ENCODE measurements around the gene SLC66A2. TPM values are rescaled to one million over a fixed set of nuclear protein-coding genes. Genes with fewer than 3 reads are reported as not detected.
A peak's percentile ranks its signal among the peaks of the same experiment; 100 is the strongest.
"Not testable (repeated sequence)": the region's sequence is repeated elsewhere in the genome, so short reads cannot be mapped to it uniquely, and the experiment has no call there.

Gene SLC66A2
- 41.4 and 56.9 TPM in 2 replicates for polyA plus RNA-seq (2014; cell fraction: cytosol; rRNA removed)
- 48.1 and 51.9 TPM in 2 replicates for polyA plus RNA-seq (2014; cell fraction: nucleus; rRNA removed)

DNA sequence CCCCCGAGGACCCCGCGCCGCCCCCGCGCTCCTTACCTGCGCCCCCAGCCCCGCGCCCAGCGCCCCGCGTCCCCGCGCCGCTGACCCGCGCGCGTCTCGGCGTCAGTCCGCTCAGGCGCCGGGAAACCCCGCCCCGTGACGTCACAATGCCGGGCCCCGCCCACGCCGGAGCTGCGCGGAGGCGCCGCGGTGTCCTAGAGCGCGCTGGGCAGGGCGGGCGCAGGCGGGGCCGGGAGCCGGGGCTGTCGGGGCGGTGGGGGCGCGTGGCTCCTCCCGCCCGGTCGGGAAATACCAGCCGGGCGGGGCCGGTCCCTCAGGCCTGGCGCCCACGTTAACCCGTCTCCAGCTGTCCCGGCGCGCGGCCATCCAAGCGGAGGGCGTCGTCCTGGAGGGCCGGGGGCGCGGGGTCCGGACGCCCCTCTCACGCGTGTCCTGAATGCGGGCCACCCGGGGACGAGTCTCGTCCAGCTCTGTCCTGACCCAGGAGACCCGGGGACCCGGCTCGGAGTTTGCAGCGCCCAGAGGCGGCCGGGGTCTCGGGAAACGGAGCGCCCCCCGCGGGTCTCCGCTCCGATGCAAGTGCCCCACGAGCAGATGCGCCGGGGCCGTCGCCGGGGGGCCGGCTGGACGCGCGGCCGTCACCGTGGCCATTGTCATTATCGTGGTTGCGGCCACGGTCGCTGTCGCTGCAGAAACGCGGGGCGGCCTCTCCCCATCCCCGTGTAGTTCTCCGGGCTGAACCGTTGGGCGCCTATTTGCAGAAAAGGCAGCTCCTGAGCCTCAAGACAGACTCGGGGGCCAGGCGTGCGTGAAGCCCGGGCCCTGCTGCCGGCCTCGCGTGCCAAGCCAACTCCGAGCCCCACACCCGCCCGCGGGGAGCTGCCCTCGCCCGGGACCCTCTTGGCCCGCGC, at the start of gene SLC66A2:
SLC66A2 (minus strand) TSS at position 109 of the 911 bp plus-strand sequence. CDS start 727 bp downstream, outside the sequence.
- peak; percentile 83 for DNase-seq (ENCODE audit: low spot score)

DNA sequence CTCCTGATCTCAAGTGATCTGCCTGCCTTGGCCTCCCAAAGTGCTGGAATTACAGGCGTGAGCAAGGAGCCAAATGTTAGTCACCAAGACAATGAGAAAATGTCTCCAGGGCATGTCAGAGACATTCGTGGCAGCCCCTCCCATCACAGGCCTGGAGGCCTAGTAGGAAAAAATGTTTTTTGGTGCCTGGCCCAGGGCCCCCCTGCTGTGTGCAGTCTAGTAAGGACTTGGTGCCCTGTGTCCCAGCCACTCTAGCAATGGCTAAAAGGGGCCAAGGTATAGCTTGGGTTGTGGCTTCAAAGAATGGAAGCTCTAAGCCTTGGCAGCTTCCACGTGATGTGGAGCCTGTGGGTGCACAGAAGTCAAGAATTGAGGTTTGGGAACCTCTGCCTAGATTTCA, 49.4 kb upstream of the SLC66A2 start:
- DNase-seq (ENCODE audit: low spot score): no peak

DNA sequence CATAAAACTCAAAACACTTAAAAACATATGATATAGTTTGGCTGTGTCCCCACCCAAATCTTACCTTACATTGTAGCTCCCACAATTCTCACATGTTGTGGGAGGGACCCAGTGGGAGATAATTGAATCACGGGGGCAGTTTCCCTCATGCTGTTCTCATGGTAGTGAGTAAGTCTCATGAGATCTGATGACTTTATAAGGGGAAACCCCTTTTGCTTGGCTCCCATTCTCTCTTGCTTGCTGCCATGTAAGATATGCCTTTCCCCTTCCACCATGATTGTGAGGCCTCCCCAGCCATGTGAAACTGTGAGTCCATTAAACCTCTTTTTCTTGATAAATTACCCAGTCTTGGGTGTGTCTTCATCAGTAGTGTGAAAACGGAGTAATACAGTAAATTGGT, 48.2 kb upstream of the SLC66A2 start:
- not testable (repeated sequence) for DNase-seq (ENCODE audit: low spot score)

DNA sequence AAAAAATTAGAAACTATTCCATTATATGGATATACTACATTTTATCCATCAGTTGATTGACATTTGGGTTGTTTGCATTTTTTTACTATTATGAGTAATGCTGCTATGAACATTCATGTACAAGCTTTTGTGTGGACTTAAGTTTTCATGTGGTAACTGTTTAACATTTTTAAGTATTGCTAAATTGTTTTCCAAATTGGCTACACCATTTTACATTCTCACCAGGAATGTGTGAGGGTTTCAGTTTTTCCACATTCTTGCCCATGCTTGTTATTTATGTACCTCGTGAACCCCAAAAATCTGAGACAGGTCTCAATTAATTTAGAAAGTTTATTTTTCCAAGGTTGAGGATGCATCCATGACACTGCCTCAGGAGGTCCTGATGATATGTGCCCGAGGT, 40.0 kb upstream of the SLC66A2 start:
- no peak for DNase-seq (ENCODE audit: low spot score)

DNA sequence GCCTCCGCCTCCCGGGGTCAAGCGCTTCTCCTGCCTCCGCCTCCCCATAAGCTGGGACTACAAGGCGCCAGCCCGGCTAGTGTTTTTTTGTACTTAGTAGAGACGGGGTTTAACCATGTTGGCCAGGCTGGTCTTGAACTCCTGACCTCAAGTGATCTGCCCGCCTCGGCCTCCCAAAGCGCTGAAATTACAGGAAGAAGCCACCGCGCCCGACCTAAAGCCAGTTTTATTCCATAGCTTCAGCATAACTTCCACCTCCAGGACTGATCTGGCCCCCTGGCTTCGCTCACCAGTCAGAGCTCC, 37.7 kb upstream of the SLC66A2 start:
- no peak for DNase-seq (ENCODE audit: low spot score)

DNA sequence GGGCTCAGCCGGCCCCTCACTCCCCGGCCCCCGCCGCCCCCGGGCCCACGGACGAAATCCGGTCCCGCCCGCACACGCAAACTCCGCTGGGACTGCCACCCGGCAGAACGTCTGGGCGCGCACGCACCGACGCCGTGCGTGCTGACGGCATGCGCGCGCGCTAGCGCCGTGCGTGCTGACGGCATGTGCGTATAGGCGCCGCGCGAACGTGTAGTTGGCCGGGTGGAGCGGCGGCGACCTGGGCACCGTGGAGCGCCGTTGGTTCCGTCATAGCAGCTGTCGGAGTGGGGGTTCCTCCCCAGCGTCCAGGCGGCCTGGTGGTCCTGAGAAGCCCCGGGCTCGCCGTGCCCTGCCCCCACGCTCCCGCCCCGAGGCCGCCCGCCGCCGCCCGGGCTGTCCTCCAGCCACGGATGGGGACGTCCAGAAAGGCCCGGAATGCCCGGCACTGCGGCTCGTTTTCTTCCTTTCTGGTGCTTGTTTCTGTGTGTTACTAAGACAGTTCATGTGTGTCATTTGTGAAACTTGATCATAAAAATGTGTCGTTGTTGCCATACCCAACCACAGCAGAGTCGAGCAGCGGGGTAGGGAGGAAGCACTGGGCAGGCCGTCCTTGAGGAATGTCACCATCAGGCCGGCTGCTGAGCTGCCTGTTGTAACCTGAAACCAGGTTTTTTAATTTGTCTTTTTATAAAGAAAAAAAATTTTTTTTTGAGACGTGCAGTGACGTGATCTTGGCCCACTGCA, 37.2 kb upstream of the SLC66A2 start, which contains the start of gene TXNL4A:
TXNL4A (minus strand) TSS at position 113 of the 744 bp plus-strand sequence. CDS start 171 bp downstream, outside the sequence.
- peak; percentile 88 for DNase-seq (ENCODE audit: low spot score)

DNA sequence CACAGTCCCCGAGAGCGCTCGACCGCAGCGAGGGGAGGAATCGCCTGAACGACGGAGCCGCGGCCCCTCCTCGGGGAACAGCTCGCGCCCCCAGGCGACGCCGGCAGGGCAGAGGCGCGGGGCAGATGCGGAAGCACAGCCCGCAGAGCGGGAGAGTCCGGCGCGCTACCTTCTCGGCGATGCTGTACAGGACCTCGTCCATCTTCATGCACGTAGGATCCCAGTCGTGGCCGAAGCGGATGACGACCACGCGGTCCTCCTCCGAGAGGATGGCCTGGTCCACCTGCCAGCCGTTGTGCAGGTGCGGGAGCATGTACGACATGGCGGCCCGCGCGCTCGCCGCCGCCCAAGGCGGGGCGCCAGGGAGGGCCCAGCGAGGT, 36.6 kb upstream of the SLC66A2 start:
- peak; percentile 72 for DNase-seq (ENCODE audit: low spot score)

DNA sequence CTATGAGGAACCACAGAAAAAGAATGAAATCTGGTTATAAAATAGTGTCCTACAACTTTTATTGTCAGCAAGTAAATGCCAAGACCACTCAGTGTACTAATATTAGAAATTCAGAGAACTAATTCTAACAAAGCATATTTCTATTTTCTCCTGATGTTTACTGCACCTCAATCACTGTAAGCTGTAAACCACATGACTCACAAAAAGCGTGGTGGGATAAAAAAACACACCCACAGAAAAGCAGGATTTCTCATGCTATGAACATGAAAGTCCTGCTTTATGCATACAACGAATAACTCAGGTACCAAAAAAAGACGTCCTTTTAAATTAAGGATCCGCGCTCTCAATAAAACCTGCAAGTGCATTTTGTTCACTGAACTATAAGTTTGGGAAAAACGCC, 36.1 kb upstream of the SLC66A2 start:
- no peak for DNase-seq (ENCODE audit: low spot score)

DNA sequence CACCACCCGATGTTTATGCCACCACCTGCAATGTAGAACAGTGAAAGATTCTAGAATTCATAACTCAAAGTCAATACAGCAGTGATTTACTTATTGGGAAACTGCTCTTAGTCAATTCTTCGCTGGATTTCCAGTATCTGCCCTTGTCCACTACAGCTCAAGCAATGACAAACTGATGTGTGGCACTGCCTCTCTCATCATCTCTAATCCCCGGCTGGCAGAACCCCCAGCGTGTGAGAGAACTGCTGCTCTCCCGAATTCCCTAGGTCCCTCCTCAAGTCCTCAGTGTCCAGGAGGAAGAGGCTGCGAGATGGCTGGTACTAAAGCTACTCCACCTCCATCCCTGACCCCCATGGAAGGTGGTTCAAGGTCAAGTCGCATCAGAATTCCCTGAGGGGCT, 35.3 kb upstream of the SLC66A2 start:
- no peak for DNase-seq (ENCODE audit: low spot score)

DNA sequence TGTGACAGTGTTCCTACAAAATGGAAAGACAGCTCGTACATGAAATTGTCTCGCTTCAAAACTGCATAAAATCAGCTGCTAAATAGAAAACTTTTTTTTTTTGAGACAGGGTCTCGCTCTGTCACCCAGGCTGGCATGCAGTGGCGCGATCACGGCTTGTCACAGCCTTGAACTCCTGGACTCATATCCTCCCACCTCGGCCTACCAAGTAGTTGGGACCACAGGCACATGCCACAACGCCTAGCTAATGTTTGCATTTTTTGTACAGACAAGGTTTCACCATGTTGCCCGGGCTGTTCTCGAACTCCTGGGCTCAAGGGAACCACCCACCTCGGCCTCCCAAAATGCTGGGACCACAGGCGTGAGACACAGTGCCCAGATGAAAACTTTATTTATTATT, 33.7 kb upstream of the SLC66A2 start:
- no peak for DNase-seq (ENCODE audit: low spot score)

DNA sequence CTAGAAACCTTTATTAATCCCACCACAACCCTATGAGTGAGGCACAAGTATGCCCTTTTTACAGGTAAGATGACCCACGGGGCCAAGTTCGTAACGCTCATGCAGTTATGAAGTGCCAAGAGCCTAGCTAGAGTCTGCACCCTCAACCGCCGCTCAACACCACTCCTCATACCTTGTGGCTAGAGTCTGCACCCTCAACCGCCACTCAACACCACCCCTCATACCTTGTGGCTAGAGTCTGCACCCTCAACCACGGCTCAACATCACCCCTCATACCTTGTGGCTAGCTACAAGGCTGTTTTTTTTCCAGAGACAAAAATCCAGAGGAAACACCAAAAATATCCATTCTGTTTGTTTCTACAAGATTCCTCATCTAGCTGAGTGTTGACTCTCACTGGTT, 32.3 kb upstream of the SLC66A2 start:
- DNase-seq (ENCODE audit: low spot score): no peak

DNA sequence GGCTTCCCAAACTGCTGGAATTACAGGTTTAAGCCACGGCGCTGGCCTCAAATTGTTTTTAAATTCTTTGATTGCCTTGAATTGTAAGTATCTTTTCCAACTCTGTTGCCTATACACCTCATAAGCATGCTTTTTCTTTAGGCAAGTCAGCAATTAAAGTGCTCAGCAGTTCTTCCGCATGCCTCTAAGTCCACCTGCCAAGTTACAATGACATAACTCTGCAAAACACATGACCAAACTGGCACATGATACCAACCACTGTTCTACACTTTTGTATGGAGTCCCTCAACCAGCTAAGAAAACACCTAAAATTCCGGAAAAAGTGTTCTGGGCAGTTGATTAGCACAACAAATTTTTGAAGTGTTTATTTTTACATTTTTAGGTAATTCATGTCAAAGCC, 31.8 kb upstream of the SLC66A2 start:
- DNase-seq (ENCODE audit: low spot score): no peak

DNA sequence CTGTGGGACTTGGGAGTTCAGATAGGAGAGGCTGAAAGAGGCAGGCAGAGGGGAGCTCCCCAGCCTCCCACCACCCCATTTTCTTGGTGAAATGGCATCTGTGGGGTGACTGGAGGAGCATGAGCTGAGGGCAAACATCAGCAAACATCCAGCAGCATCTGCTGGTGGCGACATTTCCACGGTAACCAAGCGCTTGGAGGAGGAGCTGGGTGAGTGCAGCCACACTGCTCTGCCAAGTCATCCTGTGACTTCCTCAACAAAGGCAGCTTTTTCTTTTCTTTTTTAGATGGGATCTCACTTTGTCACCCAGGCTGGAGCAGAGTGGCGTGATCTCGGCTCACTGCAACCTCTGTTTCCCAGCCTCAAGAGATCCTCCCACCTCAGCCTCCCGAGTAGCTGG, 31.3 kb upstream of the SLC66A2 start:
- no peak for DNase-seq (ENCODE audit: low spot score)

DNA sequence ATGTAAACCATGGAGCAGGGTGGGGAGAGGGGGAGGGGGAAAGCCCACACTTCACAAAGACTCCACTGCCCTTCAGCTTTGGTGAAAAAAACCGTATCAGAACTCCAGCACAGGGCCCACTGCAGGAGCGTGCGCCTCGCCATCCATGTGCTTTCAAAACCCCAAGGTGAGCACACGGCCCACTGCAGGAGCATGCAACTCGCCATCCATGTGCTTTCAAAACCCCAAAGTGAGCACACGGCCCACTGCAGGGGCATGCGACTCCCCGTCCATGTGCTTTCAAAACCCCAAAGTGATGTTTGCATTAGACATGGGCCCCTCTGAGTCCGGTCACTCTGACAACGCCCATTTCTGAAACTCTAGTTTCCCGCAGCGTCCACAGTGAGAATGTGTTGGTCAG, 29.1 kb upstream of the SLC66A2 start:
- no peak for DNase-seq (ENCODE audit: low spot score)

DNA sequence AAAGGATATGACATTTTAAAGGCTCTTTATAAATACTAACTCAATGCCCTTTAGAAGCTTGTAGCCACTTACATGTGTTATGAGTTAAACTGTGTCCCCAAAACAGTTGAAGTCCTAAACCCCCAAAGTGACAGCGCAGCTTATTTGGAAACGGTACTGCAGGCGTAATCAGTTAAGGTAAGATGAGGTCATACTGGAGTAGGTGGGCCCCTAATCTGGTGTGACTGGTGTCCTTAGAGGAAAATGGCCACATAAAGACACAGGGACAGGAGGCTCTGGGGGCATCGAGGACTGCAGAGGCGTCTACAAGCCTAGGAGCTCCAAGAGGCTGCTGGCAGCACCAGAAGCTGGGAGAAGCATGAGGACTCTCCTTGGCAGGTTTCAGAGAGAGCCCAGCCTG, 28.4 kb upstream of the SLC66A2 start:
- no peak for DNase-seq (ENCODE audit: low spot score)

DNA sequence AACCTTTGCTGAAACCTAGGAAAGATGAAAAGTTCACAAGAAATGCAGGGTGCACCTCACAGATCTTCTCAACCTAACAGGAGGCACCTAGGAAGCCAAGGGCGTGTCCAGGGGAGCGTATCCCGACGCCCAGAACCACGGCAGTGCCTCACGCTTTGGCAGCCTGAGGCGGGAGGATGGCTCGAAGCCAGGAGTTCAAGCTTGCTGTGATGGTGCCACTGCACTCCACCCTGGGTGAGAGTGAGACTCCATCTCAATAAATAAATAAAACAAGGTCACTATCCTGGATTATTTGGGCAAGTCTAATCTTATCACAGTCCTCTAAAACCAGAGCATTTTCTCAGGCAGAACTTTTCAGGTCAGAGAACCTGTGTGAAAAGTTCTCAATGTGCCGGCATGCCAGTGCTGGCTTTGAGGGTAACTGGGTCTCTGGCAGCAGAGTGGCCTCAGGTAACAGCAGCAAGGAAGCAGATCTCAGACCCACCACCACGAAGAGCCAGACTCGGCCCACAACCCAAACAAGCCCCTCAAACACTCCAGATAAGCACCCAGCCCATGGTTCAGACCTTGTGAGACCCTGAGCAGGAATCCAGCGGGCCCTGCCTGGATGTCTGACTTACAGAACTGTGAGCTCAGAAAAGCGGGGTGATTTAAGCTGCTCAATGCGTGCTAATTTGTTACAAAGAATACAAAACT, 24.7 kb upstream of the SLC66A2 start:
- no peak for DNase-seq (ENCODE audit: low spot score)

DNA sequence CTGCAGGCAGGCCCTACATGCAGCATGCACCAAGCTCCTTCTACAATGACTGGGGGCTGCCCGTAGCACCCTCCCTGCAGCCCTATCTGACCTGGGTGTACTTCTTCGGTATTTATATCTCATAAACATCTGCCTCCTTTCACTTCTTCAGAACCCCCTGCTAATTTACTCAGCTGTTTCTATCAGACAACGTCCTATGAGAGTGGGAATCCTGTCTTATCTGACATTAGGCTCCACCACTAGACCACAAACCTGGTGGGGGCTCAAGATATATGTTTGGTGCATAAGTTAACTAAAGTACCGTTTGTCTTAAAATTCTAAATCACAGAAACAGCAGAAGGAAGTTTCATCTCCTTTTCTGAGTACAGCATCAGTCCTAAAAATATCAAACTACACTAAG, 23.6 kb upstream of the SLC66A2 start:
- no peak for DNase-seq (ENCODE audit: low spot score)

DNA sequence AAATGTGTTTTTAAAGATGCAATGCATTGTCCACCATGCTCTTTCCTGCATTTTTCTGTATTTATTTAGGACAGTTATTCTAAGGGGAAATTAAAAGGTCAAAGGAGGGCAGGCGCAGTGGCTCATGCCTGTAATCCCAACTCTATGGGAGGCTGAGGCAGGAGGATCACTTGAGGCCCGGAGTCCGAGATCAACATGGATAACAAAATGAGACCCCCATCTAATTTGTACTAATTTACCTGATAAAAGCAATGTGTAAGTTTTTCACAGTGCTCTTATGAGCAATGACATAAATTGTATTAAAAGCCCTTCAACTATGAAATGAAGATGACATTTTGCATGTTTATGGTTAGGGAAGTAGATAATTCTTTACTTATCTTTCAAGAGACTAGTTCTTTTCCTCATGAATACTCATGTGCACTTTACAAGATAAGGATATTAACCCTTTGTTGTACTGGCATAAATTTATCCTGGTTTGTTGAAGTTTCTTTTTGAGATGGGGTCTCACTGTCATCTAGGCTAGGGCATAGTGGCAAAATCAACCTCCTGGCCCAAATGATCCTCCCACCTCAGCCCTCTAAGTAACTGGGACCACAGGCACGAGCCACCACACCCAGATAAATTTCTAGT, 22.7 kb upstream of the SLC66A2 start:
- DNase-seq (ENCODE audit: low spot score): no peak

DNA sequence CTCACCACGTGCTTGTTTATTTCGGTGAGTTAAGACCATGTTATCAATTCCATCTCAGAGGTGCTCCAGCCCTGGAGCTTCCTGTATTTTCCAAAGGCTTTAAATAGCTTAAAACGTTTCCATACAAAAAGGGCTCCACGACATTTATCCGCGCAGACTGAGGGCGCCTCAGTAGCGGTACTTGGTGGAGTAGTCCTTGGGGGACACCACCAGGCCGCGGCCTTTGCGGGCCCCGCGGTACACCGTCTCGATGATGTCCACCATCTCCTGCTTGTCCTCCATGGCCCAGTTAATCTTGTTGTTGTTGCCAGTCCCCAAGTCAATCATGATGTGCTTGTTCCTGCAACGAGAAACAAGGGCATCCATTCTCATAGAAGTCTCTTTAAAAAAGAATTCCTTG, 22.1 kb upstream of the SLC66A2 start:
- DNase-seq (ENCODE audit: low spot score): no peak

DNA sequence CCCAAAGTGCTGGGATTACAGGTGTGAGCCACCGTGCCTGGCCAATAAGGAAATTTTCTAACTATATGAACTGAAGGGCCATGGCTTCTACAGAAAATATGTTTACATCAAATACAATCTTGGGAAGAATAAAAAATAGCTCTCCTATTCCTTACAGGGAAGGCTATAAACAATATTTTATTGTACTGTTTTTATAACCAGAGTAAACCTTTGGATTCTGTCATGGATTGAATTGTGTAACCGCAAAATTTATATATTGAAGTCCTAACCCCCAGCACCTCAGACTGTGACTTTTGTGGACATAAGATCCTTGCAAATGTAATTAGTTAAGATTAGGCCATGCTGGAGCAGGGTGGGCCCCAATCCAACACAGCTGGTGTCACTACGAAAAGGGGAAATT, 21.3 kb upstream of the SLC66A2 start:
- DNase-seq (ENCODE audit: low spot score): no peak

DNA sequence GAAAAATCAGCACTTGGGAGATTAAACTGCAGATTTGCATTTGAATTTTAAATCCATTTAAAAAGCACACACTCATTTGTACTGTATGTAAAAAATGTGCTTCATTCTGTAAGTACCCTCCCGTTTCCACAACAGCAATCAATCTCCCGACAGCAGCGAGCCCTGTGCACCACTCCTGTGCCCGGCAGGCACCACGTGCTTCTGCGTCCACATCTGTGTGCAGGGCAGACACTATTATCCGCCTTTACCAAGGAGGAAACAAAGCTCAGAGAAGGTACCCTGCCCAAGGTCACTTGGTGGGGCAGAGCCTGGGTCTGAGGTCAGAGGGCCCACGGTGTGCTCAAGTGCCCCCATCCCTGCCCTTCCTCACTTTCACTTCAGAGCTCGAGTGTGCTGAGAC, 20.5 kb upstream of the SLC66A2 start:
- no peak for DNase-seq (ENCODE audit: low spot score)
